GM12892 (cell line): ENCODE data around the gene TBC1D13. TPM values are rescaled to one million over a fixed set of nuclear protein-coding genes. Genes with fewer than 3 reads are reported as not detected.

Experiments used
- DNase-seq: peaks from one replicate; pipeline ENCODE4 v3.0.0; 2011; ENCODE audit not compliant: insufficient read length
- FAIRE-seq: peaks from 2 replicates; lab custom pipeline; 2011; peaks lifted over from hg19 to GRCh38; lab: Jason Lieb, UNC
- POLR2A ChIP-seq: IDR thresholded peaks from 2 replicates; pipeline ENCODE4 v1.6.1; 2011; ENCODE audit warnings: low read depth, low read length, control low read depth
- POLR2AphosphoS5 ChIP-seq: IDR thresholded peaks from 2 replicates; pipeline ENCODE4 v1.6.1; 2011; ENCODE audit warnings: low read depth, low read length, control low read depth
- TAF1 ChIP-seq: IDR thresholded peaks from 2 replicates; pipeline ENCODE4 v1.6.1; 2011; ENCODE audit warnings: low read depth, mild to moderate bottlenecking, control low read depth, low read length, borderline replicate concordance
- polyA plus RNA-seq: library from polyadenylated mRNA; unstranded; fragments of >200 nt; gene quantifications from one replicate; pipeline ENCODE4 v1.2.1, GENCODE V29; 2012; ENCODE audit warnings: missing spikeins, inconsistent platforms; ENCODE audit not compliant: missing spikeins

The TBC1D13 gene
- 8.7 TPM for polyA plus RNA-seq

- FAIRE-seq (peak; percentile 83), DNase-seq (peak; percentile 90)
- TF ChIP-seq TAF1 (0 out of 2 replicates have a peak, but pooled peaks have one; percentile 46), POLR2AphosphoS5 (peak; percentile 55), POLR2A (peak; percentile 73; the same call in 1 of the 2 replicates)
These were observed at the start of gene TBC1D13 for GRCh38 chr9:128786681-128787601. Gene TBC1D13 (plus strand): TSS chr9:128787253. CDS start chr9:128787354, 101 bp downstream.

- TF ChIP-seq TAF1: no peak
- TF ChIP-seq POLR2A: no peak
- TF ChIP-seq POLR2AphosphoS5: no peak
- FAIRE-seq: no peak
- no peak for DNase-seq
These were observed 44.7 kb upstream of the TBC1D13 start for GRCh38 chr9:128742401-128742800.

DNA sequence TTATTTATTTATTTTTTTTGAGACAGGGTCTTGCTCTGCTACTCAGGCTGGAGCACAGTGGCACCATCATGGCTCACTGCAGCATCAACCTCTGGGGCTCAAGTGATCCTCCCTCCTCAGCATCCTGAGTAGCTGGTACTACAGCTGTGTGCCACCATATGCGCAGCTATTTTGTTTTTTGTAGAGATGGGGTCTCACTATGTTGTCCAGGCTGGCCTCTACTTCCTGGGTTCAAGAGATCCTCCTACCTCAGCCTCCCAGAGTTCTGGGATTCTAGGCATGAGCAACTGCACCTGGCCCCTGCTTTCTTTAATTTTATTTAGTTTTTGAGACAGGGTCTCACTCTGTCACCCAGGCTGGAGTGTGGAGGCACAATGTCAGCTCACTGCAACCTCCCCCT lies 43.6 kb upstream of the TBC1D13 start:
- DNase-seq (no peak), FAIRE-seq (no peak)
- TF ChIP-seq POLR2AphosphoS5 (no peak), POLR2A (no peak), TAF1 (no peak)

DNA sequence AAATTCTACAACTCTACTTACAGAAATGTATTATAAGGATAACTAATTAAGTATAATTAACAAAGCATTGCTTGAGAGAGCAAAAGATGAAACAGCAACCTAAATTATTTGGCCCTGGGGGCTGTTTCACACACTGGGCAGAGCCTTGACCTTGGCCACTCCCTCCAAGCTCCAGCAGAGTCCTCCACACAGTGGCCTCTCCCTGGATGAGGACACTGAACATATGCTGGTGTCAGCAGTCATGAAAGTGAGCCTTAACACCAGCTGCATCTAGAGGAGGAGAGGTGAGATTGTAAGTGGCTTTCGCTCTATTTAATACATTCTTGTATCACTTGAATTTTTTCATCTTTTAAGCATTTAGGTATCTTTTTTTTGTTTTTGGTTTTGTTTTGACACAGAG lies 39.8 kb upstream of the TBC1D13 start:
- DNase-seq: no peak
- FAIRE-seq: no peak
- TF ChIP-seq POLR2A (no peak), POLR2AphosphoS5 (no peak), TAF1 (no peak)

DNA sequence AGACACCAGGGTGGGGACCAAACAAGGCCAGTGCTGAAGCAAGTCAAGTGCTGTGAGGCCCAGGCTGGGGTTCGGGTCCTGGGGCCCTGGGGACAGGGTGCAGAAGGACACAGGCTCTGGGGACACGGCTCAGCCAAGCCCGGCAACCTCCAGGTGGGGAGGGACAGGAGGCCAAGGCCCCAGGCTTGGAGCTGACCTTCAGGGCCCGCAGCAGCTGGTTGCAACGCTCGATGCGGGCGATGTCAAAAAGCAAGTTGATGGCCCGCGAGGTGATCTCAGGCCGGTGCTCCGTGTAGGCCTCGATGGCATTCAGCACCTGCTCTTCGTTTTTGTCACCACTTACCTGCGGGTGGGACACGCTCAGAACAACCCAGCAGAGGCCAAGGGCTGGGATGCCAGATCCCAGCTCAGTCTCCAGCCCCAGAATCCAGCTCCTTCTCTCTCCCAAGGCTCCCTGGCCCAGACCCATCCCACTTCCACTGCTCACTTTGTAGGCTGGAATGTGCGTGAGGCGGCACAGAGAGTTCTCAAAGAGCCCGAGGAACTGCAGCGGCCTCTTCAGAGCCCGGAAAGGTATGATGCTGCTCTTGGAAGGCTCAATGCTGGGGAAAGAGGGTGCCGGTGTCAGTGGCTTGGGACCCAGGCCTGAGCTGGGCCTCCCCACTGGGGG lies 36.0 kb upstream of the TBC1D13 start:
- DNase-seq (no peak), FAIRE-seq (no peak)
- TF ChIP-seq TAF1: no peak
- TF ChIP-seq POLR2AphosphoS5: no peak
- no peak for TF ChIP-seq POLR2A

GRCh38 chr9:128753627-128754026 lies 33.4 kb upstream of the TBC1D13 start:
- FAIRE-seq: no peak

DNA sequence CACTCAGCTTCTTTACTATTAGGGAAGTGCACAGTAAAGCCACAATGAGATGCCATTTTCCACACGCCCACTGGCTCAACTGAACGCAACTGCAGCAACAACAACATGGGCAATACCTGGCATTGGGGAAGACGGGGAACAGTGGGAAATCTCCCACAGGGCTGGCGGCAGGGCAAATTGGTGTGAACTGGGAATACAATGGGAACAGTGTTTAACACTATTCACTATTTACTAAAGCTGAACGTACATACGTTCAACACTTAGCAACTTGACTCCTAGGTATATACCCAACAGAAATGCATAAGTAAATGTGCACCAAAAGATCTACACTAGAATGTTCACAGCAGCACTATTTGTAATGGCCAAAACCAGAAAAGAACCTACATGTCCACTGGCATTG lies 29.5 kb upstream of the TBC1D13 start:
- FAIRE-seq: no peak
- DNase-seq: no peak
- no peak for TF ChIP-seq POLR2A
- TF ChIP-seq POLR2AphosphoS5: no peak
- no peak for TF ChIP-seq TAF1

More at GRCh38 chr9:128753627-128754026, 33.4 kb upstream of the TBC1D13 start:
- DNase-seq: no peak
- TF ChIP-seq POLR2A: no peak
- no peak for TF ChIP-seq POLR2AphosphoS5
- no peak for TF ChIP-seq TAF1

DNA sequence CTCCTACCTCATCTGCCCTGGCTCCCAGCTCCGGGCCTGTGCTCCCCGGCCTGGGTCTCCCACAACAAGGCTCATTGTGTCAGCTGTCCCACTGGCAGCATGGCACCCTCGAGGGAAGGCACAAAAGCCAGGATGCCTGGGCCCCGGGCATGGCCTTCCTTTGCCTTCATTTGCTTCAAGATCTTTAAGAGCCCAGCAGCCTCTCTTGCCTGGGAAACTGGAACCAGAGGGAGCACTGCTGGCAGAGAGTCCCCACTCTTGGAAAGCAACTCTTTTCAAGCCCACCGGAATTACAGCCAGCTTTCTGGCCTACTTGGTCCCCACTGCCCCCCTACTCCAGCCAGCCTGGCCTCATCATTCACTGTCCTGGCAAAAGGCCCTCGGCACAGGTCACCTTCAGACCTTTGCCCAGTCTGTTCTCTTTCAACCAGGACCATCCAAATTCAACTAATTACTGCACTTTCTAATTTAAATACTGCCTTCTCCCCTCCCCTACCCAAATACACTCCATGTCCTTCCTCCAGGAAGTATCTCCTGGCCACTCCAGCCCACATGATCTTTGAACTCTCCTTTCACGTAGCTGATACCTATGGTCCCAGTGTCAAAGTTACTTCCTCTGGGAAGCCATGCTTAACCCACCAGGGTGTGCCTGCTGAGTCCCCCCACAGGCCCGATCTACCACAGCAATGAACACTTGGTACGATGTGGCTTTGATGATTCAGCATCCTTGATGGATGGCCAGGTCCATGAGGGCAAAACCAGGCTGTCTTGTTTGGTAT lies 24.2 kb upstream of the TBC1D13 start:
- TF ChIP-seq TAF1 (no peak), POLR2AphosphoS5 (no peak), POLR2A (no peak)
- no peak for FAIRE-seq

DNA sequence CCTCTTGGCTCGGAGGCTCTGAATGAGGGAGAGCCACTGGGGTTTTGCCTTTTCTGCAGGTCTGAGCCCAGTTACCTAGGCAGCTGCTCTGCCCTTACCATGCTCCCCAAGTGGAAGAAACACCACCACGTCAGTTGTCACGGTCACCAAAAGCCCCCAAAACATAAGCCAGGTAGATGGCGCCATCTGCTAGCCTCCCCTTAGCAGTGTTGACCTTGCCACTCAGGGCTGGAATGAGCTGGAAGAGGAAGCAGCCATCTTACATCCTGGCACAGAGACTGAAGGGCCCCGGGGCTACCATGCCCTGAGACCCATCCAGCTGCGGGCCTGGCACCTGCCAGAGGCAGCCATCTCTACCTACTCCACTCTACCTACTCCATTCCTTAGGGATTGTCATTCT lies 22.7 kb upstream of the TBC1D13 start:
- no peak for DNase-seq
- FAIRE-seq: no peak
- TF ChIP-seq POLR2AphosphoS5 (no peak), TAF1 (no peak), POLR2A (no peak)

More for the DNA sequence above, 24.2 kb upstream of the TBC1D13 start:
- DNase-seq: no peak

DNA sequence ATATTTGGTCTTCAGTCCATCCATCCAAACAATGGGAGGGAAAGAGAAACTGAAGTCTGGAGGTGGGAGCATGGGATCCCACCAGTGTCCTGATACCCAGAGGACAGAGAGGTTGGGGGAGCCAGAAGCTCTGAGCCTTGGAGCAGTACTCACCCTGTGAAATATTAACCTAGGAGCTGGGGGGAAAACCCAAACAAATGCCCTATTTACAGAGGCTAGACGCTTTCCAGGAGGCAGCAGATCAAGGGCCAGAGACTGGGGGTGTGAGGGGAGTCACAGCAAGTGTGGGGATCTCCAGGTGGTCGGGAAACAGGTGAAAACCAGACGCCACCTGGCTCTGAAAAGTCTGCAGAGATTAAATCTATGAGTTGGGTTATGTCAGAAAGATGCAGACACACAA lies 21.6 kb upstream of the TBC1D13 start:
- DNase-seq: no peak

More for the DNA sequence above, 21.6 kb upstream of the TBC1D13 start:
- TF ChIP-seq POLR2AphosphoS5 (no peak), POLR2A (no peak), TAF1 (no peak)
- FAIRE-seq: no peak
